Brain microvascular endothelial cell (primary cell): ENCODE results near the gene SKA1.

Experiments used
- DNase-seq: peaks from one replicate; pipeline ENCODE4 v3.0.0-alpha.2; 2020
- H3K27ac ChIP-seq: fragments of 250-450 bp; sonication (Bioruptor Pico); 2 replicates; pipeline ENCODE4 v1.5.1; 2020; ENCODE audit warnings: mild to moderate bottlenecking, moderate library complexity
- H3K27me3 ChIP-seq: fragments of 250-450 bp; sonication (Bioruptor Pico); replicated peaks from 2 replicates; pipeline ENCODE4 v1.5.1; 2020; ENCODE audit warnings: mild to moderate bottlenecking
- H3K36me3 ChIP-seq: fragments of 250-450 bp; sonication (Bioruptor Pico); replicated peaks from 2 replicates; pipeline ENCODE4 v1.5.1; 2020; ENCODE audit warnings: mild to moderate bottlenecking
- H3K4me3 ChIP-seq: 2 replicates; pipeline ENCODE4 v1.5.1; 2011; ENCODE audit warnings: low read depth, mild to moderate bottlenecking, control low read depth, low read length, moderate library complexity
- CTCF ChIP-seq: IDR thresholded peaks from 2 replicates; pipeline ENCODE4 v1.5.1; 2011; ENCODE audit warnings: low read depth, mild to moderate bottlenecking, moderate library complexity, low read length, control low read depth, inconsistent platforms; ENCODE audit errors: missing control alignments
- in situ Hi-C: cut with HindIII; loops from 2 replicates; pipeline ENCODE4 v1.10.0; 2017; ENCODE audit warnings: low sequenced_read_pairs, low pct_ligation_motif_present

The SKA1 gene

GRCh38 chr18:50373561-50374219 is 1.2 kb upstream of the SKA1 start:
- in situ Hi-C loops = no loop called here

GRCh38 chr18:50374220-50374752 is 560 bp upstream of the SKA1 start:
- no peaks in the 10 kb centered on the region for H3K36me3 ChIP-seq
- H3K4me3 ChIP-seq = peak overlapping the region; percentile 84
- in situ Hi-C loops = no loop called here
- H3K27ac ChIP-seq = no peak overlapping the region
- TF ChIP-seq CTCF = no peak
- no peak for DNase-seq
- no peaks in the 10 kb centered on the region for H3K27me3 ChIP-seq

More at GRCh38 chr18:50373561-50374219, 1.2 kb upstream of the SKA1 start:
- Histone ChIP-seq H3K36me3 (no peaks in the 10 kb centered on the region), H3K27me3 (no peaks in the 10 kb centered on the region), H3K27ac (no peak overlapping the region), H3K4me3 (no peak overlapping the region)
- TF ChIP-seq CTCF = no peak
- DNase-seq = no peak

GRCh38 chr18:50377061-50377798 is 2.4 kb downstream of the SKA1 start:
- H3K27me3 ChIP-seq = no peaks in the 10 kb centered on the region
- H3K27ac ChIP-seq = no peak overlapping the region
- in situ Hi-C loops = no loop called here
- no peak for DNase-seq
- no peaks in the 10 kb centered on the region for H3K36me3 ChIP-seq
- H3K4me3 ChIP-seq = no peak overlapping the region
- TF ChIP-seq CTCF = no peak

- no peak for DNase-seq
- H3K27me3 ChIP-seq = no peaks in the 10 kb centered on the region
- H3K27ac ChIP-seq = no peak overlapping the region
- H3K36me3 ChIP-seq = no peaks in the 10 kb centered on the region
- in situ Hi-C loops = no loop called here
- TF ChIP-seq CTCF = no peak
- H3K4me3 ChIP-seq = no peak overlapping the region
Observed at GRCh38 chr18:50388988-50389387, 14.1 kb downstream of the SKA1 start.

GRCh38 chr18:50393802-50394201 is 19.0 kb downstream of the SKA1 start:
- Histone ChIP-seq H3K36me3 (no peaks in the 10 kb centered on the region), H3K4me3 (no peak overlapping the region), H3K27me3 (no peaks in the 10 kb centered on the region), H3K27ac (no peak overlapping the region)
- DNase-seq = no peak
- no peak for TF ChIP-seq CTCF
- in situ Hi-C loops = no loop called here
